Measurements from ENCODE around the gene WDR36.

Gene WDR36

DNA sequence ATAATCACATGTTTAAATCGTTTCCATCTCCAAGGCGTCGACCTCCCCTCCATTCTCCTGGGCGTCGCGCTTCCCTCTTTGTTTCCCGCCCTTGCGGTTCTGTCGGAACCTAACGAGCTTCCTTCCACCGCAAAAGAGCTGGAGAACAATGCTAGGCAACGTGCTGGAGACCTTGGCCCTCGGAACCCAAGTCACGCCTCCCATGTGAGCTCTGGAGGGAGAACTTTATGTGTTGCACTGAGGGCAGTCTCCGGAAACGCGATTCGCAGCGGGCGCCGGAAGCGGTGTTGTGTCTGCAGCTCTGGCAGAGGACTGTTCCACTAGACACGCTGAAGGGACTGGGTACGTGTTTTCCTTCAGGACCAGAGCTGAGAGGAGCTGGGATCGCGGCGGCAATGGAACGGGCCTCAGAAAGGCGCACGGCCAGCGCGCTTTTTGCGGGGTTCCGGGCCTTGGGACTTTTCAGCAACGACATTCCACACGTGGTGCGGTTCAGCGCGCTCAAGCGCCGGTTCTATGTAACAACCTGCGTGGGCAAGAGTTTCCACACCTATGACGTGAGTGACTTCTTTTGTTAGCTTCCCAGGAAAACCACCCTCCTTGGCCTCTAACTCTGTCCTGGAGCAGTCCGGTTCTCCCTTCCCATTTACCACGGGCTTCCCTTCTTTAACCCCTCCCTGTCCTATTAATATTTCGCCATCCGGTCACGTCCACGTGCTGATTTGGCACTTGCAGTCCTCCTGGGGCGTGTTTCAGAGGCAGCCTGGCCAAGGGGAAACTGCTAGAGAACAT is at the start of gene WDR36:
Gene WDR36 (plus strand): TSS at position 287 of the 792 bp plus-strand sequence. CDS start 109 bp downstream, at position 396.
- peak; percentile 91 for DNase-seq

DNA sequence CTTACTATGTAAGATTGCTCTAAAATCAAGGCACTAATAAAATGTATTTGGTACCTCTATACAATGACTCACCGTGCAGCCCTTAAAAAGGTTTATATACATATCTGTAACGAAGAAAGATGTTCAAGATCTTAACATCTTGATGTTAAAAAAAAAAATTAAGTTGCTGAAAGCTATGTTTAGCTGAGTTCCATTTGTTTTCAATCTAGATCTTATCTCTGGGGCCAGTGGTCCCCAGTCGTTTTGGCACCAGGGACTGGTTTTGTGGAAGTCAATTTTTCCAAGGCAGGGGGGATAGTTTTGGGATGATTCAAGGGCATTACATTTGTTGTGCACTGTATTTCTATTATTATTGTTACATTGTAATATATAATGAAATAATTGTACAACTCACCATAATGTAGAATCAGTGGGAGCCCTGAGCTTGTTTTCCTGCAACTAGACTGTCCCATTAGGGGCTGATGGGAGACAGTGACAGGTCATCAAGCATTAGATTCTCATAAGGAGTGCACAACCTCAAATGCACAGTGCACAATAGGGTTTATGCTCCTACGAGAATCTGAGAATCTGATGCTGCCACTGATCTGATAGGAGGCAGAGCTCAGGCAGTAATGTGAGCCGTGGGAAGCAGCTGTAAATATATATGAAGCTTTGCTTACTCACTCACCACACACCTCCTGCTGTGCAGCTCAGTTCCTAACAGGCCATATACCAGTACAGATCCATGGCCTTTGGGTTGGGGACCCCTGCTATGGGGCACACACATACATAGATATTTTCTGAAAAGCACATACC is 48.2 kb upstream of the WDR36 start:
- no peak for DNase-seq

DNA sequence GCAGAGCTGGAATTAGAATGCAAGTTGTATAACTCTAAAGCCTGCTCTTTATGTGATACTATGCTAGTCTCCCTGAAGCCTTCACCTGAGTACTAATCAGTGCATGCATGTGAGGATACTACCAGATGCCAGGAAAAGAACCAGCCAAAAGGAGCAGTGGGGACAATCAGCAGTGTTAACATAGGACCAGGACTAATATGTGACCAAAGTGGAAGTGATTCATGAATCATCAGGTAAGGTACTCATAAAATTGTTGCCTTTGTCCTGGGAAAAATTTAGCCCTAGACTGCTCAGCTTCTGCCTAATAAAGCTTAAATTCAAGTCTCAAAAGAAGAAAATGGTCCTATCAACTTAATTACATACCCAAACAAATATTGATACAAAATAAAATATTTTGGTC is 34.1 kb upstream of the WDR36 start:
- DNase-seq = no peak

DNA sequence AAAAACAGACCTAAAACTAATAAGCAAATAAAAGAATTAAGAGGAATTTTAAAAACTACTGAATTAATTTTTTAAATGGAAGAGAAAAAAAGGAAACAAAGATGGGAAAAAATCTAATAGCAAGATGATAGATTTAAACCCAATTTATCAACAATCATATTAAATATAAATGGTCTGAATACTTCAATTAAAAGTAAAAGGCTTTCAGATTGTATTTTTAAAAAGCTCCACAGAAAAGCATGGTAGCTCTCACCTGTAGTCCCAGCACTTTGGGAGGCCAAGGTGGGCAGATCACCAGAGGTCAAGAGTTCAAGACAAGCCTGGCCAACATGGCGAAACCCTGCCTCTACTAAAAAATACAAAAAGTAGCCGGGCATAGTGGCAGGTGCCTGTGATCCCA is 32.0 kb upstream of the WDR36 start:
- DNase-seq = no peak

DNA sequence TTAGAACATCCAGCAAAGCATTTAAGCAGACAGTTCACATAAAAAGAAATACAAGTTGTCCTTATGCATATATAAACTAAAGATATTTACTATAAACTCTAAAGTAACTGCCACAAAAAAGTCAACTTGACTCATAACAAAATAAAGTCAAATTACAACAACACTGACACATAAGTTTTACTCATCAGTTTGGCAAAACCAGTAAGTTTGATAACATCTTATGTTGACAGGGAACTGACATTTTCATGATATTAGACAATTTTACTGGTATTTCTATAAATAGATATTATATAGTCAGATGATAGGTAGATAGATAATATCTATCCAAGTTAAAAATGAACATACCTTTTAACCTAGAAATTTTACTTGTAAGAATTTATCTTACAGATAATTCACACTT is 30.5 kb upstream of the WDR36 start:
- no peak for DNase-seq

DNA sequence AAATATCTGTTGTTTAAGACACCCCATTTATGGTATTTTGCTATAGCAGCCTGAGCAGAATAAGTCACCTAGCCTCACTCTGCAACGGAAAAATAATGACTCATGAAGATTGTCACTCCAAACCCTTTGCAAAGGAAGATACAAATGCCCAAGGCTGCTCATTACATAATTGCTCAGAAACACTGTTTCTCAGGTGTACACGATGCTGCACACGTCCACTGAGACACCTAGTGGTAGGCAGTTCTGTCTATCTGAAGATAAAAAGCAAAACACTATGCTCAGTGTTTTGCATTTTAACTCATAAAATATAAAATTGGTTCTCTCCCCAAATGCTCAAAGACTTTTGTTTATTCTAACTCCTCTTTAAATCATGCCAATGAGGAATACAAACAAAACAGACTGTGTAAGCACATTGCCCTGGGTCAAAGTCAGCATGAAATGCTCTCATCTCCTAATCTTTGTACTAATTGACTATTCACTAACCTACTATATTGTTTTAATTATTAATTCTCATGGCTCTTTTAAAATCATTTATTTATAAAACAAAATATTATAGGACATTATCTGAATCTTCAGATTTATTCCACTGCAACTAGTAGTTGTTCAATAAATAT is 28.3 kb upstream of the WDR36 start:
- no peak for DNase-seq

DNA sequence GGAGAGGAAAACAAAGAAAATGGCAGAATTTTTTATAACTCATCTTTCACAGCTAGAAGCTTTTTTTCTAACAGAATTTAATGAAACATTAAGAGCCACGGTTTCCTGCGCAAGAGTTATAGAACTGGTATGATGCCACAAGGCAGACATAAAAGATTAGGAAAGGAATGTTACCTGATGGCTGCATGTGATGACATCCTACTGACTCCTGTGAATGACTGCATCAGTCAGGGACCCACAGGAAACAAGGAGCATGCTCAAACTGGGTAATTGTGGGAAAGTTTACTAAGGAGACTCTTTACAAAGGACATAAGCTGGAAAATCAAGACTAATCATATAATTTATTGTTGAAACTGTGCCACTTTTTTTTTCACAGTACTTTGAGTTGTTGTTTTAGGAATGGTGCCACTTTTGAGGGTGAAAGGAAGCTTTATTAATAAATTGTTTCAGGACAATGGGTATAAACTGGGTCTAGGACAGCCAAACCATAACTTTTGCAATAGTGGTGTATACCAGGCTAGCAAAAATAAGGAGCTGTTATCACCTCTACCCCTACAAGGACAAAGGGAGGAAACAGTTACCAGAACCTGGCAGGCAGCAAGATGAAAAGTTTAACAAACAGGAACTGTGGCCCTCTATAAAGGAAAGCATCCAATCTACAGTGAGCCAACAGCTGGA is 25.7 kb upstream of the WDR36 start:
- no peak for DNase-seq

DNA sequence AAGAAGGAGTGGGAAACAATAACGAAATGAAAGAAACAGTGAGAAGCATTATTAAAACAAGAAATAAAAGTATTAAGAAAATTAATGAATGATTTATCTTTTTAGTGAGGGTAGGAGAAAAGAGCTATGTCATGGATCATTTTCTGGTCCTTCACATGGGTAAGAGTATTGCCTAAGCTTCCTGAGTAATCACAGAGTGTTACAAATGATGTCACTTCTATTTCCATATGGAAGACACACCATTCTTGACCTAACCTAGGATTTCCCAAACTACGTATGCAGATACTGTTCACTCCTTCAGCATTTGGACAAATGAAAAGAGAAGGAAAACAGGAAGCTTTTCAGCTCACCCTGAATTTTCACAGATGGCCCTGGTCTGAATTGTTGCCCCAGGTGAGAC is 23.9 kb upstream of the WDR36 start:
- DNase-seq = no peak

DNA sequence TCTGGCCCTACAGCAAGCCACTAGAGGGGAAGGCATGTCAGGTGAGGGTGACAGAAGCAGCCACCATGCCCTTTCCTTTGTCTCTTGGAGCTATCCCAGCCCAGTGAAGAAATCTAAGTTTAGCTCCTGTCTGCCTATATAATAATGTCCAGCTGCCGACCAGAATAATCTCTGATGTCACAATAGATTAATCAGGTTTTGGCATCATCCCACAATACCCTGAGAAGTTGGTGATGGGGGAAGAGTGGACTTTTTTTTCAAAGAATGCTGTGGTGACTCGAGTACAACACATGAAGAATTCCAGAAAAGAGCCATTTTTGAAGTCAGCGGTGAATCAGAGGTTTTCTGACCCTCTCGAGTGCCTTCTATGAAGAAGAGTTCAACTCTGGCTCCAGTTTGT is 22.3 kb upstream of the WDR36 start:
- no peak for DNase-seq

DNA sequence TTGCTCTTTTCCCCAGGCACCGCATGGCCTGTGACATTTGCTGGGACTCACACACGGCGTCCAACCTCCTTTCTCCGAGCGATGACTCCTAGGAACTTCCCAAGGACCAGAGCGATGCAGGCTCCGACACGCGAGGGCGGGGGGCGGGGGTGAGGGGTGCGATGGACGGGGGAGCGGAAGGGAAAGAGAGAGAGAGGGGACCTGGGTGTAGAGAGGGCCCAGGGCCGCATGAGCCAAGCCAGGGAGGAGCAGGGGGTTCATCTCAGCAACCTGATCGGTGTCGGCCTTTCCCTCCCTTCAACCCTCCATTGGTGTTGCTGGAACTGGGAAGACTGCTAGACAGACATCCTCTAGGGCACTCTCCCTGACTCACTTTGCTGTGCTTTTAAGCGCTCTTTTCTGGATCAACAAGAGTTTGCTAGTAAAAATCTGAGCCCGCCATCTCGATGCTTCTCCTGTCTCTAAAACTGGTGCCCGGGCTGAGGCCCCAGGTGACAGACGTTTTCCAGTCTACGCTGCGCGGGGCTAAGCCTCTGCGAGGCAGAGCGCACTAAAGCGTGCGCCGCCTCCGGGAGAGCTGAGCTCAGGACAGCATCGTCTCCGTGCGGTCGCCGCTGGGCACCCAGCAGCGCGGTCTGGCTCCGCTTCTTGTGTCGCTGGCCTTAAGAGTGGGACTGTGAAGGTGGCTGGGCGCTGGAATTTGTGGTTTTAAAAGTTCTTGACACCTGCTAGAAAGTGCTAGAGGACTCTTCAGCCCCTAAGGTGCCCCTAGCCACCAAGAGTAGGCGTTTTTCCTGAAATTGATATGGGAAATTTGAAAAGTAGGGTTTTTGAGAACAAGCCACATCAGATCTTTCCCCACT is 21.6 kb upstream of the WDR36 start:
- no peak for DNase-seq

DNA sequence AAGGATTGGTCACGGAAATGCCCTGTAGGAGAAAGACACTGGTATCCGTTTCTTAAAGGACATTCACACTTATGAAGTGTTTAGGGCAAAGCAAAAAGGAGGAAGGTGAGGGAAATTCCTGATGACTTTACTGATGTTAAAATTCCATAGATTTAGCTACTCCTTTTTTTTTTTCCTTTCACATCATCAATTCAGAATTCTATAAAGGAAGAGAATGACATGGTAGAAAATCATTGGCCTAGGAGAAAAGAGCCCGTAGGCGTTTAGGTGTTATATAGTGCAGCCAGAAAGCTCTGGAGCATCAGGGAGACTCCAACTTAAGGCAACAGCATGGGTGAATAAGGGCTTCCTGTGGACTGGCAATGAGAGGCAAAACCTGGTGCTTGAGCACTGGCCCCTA is 20.7 kb upstream of the WDR36 start, which contains the start of gene TSLP:
Gene TSLP (plus strand): TSS at position 301 of the 400 bp plus-strand sequence. CDS start 178 bp downstream, outside the sequence.
- no peak for DNase-seq

DNA sequence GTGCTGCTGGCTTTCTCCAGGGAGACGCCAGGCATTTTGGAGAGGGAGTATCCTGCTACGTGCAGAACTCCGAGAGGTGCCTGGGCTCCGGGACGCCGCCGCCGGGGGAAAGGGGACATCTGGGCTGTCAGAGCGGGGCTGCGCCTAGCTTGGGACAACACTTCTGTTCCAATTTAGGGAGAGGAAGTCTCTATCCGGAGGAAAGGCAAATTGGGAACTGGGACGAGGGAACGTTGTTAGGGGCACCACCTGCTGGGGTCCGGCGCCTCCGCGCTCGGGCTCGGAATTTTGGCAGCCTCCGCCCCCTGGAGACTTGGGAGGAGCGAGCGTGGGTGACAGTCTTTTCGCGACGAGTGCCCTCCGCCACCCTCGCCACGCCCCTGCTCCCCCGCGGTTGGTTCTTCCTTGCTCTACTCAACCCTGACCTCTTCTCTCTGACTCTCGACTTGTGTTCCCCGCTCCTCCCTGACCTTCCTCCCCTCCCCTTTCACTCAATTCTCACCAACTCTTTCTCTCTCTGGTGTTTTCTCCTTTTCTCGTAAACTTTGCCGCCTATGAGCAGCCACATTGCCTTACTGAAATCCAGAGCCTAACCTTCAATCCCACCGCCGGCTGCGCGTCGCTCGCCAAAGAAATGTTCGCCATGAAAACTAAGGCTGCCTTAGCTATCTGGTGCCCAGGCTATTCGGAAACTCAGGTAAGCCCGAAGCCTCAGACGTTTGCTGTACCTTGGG is 19.0 kb upstream of the WDR36 start:
- peak; percentile 55 for DNase-seq

DNA sequence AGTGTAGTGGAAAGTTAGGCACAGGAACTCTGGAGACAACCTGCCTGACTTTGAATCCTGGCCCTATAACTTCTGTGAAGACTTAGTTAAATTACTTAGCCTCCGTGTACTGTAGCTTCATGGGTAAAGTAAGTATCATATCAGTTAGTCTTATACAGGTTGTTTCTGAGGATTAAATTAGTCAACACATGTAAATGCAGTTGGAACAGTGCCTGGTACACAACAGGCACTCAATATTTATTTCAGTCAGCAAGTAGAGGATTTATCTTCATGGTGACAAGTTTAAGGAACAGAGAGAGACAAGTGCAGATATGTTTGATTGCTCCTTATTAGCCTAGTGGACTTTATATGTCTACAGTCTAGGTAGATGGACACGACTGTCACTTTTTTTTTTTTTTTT is 17.9 kb upstream of the WDR36 start:
- no peak for DNase-seq

DNA sequence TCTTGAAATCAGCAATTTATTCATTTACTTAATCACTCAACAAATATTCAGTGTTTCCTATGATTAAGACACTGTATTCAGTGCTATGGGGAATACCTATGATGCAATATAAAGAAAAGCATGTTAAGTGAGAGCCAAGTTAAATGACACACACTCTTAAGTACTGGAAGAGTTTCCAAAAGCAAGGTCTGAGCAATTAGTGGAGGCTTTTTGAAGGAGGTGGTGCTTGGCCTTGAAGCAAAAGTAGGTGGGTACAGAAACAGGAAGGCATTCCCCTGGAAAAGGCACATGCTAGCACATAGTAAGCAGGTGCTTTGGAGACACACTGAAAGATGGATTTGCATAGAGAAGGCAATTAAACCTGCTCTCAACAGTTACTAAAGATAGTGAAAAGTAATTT is 16.6 kb upstream of the WDR36 start:
- DNase-seq = no peak

DNA sequence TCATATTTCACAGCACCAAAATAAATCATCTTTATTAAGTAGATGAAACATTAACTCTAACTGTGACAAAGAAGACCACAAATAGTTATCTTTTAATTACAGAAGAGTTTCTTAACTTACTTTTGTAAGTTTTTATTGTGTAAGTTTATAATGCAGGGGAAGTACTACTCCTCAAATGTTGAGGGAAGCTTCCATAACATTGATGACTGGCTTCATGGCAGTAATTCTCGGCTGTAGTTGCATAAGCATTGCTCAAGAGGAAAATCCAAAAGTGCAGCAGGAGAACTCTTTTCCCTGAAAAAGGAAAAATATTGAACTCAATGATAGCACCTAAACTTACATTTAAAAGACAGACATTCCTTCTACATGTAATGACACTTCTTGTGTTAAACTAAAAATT is 16.1 kb upstream of the WDR36 start:
- DNase-seq = no peak

DNA sequence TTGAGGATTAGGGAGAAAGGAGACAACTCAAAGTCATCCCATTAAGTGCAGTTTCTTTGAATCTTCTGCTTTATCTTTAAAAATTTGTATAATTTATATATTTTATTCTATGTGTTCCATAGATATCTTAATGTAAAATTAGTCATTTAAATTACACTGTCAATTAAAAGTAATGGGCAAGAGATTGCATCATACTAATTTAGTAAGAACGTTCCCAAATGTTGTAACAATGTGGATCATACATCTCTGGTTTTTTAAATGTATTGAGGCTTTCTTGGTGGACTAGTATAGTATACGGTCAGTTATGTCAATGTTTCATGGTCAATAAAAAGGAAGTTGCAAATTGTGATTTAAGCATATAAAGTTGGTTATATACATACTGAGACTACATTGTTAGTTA is 14.5 kb upstream of the WDR36 start:
- no peak for DNase-seq

DNA sequence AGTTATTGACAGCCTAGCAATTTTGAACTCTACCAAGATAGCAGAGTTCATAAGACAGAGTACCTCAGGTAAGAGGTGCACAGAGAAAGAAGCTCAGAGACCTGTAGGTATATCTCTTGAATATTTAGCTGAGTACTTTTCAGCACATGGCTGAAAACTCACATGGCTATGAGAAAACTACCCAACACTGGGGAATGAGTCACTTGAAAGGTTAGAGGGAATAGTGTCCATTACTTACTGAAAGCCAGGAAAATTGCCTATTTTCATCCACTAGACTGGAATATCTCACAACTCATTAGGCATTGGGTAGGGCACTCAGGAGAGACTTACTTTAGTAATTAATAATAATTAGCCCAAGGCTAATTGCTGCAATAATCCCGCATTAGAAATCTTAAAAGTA is 12.3 kb upstream of the WDR36 start:
- no peak for DNase-seq

DNA sequence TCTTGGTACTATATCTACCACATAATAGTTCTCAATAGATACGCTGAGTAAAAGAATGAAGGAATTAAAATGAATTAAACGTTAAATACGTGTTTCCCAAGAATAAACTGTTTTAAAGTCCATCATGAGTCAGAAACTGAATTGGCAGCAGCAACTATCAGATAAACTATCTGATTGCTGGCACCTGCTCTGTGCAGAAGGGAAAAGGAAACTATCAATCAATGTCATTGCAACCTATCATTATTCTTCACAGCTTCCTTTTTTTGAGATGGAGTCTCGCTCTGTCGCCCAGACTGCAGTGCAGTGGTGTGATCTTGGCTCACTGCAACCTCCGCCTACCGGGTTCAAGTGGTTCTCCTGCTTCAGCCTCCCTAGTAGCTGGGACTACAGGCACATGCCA is 8.8 kb upstream of the WDR36 start:
- no peak for DNase-seq

DNA sequence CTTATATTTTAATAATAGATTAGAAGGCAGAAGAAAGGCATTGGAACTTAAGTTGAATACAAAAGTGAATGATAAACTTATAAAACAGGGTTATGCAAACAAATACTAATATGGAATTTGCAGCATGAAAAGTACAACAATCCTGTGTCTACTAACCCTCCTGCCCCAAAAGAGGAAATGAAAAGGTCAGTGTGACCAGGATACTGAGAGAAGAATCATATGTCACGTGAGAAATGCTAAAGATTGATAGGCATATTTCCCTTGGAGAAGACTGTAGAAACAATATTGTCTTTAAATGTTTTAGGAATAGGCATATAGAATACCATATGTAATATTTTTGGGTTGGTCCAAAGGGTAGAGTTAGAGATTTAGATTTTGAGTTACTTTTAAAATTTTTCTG is 3.8 kb downstream of the WDR36 start:
- DNase-seq = no peak

DNA sequence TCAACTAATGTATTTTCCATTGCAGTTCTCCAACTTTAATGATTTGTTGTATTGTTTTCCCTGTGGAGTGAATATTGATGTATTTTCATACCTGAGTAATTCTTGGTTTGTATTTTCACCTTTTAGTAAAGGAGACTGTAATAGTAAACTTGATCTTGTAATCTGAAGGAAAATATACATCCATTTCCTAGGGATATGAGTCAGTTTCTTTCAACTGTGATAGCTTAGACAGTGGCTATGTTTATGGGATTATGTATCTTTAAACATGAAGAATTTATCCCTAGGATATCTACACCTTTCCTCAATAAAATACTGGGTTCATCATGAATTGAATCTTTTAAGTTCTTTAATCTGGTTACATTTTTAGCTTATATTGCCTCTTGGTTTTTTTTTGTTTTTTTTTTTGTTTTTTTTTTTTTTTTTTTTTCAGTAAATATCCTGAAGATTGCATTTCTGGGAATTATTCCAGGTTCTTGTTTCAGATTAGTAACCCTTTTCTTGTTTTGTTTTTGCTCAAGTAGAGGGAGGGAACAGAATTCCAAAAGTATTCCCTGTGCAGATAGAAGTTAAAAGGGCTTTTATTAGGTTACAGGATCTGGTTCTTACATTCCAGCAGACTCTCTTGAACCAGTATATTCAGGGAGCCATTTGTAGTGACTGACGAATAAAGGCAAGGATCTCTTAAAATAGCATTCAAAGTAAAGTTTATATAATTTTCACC is 7.1 kb downstream of the WDR36 start:
- DNase-seq = no peak

Measured in left hindlimb (tissue), 1 donor.